Astrocyte (in vitro differentiated cells and primary cell): ENCODE data around the gene ZSWIM9. TPM values are rescaled to one million over a fixed set of nuclear protein-coding genes. Genes with fewer than 3 reads are reported as not detected.

ENCODE experiments used
- DNase-seq: peaks from one replicate; pipeline ENCODE4 v3.0.0-alpha.2; 2010; ENCODE audit warnings: low read depth
- FAIRE-seq: peaks from 2 replicates; lab custom pipeline; 2011; peaks lifted over from hg19 to GRCh38; lab: Jason Lieb, UNC
- H2AFZ ChIP-seq: 2 replicates; pipeline ENCODE4 v1.6.0; 2012; ENCODE audit warnings: low read depth, low read length, inconsistent platforms
- H3K27ac ChIP-seq: 2 replicates; pipeline ENCODE4 v1.5.1; 2011; ENCODE audit warnings: low read depth, low read length, inconsistent platforms
- H3K27me3 ChIP-seq: 2 replicates; pipeline ENCODE4 v1.6.0; 2011; ENCODE audit warnings: low read length, inconsistent platforms; ENCODE audit not compliant: insufficient read depth
- H3K36me3 ChIP-seq: 2 replicates; pipeline ENCODE4 v1.5.1; 2011; ENCODE audit warnings: low read length, inconsistent platforms; ENCODE audit not compliant: insufficient read depth
- H3K4me1 ChIP-seq: 2 replicates; pipeline ENCODE4 v1.5.1; 2011; ENCODE audit warnings: low read length, inconsistent platforms; ENCODE audit not compliant: insufficient read depth
- H3K4me2 ChIP-seq: 2 replicates; pipeline ENCODE4 v1.6.0; 2012; ENCODE audit warnings: low read length, inconsistent platforms
- H3K4me3 ChIP-seq: 2 replicates; pipeline ENCODE4 v1.5.1; 2011; ENCODE audit warnings: low read depth, mild to moderate bottlenecking, low read length, inconsistent platforms; ENCODE audit not compliant: insufficient read depth
- H3K79me2 ChIP-seq: 2 replicates; pipeline ENCODE4 v1.6.0; 2012; ENCODE audit warnings: mild to moderate bottlenecking, low read length, inconsistent platforms; ENCODE audit not compliant: insufficient read depth
- H3K9ac ChIP-seq: 2 replicates; pipeline ENCODE4 v1.6.0; 2012; ENCODE audit warnings: mild to moderate bottlenecking, low read length, inconsistent platforms
- H3K9me3 ChIP-seq: 2 replicates; pipeline ENCODE4 v1.5.1; 2012; ENCODE audit warnings: low read depth, mild to moderate bottlenecking, low read length, inconsistent platforms; ENCODE audit not compliant: insufficient read depth
- H4K20me1 ChIP-seq: 2 replicates; pipeline ENCODE4 v1.6.0; 2012; ENCODE audit warnings: low read length, inconsistent platforms; ENCODE audit not compliant: insufficient read depth
- H3K27ac Mint-ChIP-seq: one replicate; pipeline ENCODE4 v1.8.0; 2021; ENCODE audit warnings: mild to moderate bottlenecking, mixed read lengths; ENCODE audit not compliant: unreplicated experiment
- H3K27me3 Mint-ChIP-seq: one replicate; pipeline ENCODE4 v1.8.0; 2021; ENCODE audit warnings: low read depth, mixed read lengths; ENCODE audit not compliant: unreplicated experiment
- H3K36me3 Mint-ChIP-seq: one replicate; pipeline ENCODE4 v1.8.0; 2021; ENCODE audit warnings: low read depth, mixed read lengths; ENCODE audit not compliant: unreplicated experiment
- H3K4me1 Mint-ChIP-seq: one replicate; pipeline ENCODE4 v1.8.0; 2021; ENCODE audit warnings: low read depth, mixed read lengths; ENCODE audit not compliant: unreplicated experiment
- H3K4me3 Mint-ChIP-seq: one replicate; pipeline ENCODE4 v1.8.0; 2021; ENCODE audit warnings: mild to moderate bottlenecking, moderate library complexity, mixed read lengths; ENCODE audit not compliant: unreplicated experiment
- H3K9me3 Mint-ChIP-seq: one replicate; pipeline ENCODE4 v1.8.0; 2021; ENCODE audit warnings: mild to moderate bottlenecking, mixed read lengths; ENCODE audit not compliant: unreplicated experiment
- EZH2 ChIP-seq: IDR thresholded peaks from 2 replicates; pipeline ENCODE4 v1.6.1; 2012; ENCODE audit warnings: mild to moderate bottlenecking, low read length, inconsistent platforms; ENCODE audit not compliant: insufficient read depth
- total RNA-seq: library from RNA; stranded (reverse); gene quantifications from 2 replicates; pipeline ENCODE4 v1.2.1, GENCODE V29; 2021
- TF ChIP-seq, protein P1 (sequence below): IDR thresholded peaks from 2 replicates; pipeline ENCODE4 v1.5.1; 2011; ENCODE audit warnings: low read depth, mild to moderate bottlenecking, inconsistent platforms, low read length, moderate library complexity; ENCODE audit not compliant: insufficient read depth

The ZSWIM9 gene
- total RNA-seq, 1 donor from 2014 or later, result 4.7 TPM

DNA sequence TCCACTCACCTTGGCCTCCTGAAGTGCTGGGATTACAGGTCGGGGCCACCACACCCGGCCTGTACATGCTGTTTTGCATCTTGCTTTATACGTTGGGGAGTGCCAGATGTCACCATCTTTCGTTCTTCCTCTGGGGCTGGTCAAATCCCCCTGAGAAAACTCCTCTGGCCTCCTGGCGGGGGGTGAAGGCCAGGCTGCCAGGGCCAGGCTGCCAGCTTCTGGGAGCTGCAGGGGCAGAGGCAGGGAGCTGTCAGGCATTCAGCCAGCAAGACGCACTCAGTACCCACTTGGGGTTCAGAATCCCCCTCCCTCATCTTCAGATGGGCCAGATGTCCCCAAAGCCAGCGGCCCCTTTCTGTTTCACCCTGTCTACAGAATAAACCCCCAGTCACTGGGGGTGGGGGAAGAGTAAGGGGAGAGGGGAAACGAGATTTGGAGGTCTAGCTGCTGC, 16.1 kb downstream of the ZSWIM9 start:
- Mint-ChIP-seq H3K27me3 (no peaks in the 10 kb centered on the region), H3K4me1 (peaks cover 2% of the 10 kb centered on the region), H3K4me3 (no peak overlapping the region), H3K9me3 (peaks cover 2% of the 10 kb centered on the region), H3K27ac (no peak overlapping the region), H3K36me3 (peaks cover 23% of the 10 kb centered on the region)
- no peaks in the 10 kb centered on the region for H3K9me3 ChIP-seq
- no peaks in the 10 kb centered on the region for H3K79me2 ChIP-seq
- H4K20me1 ChIP-seq, result no peaks in the 10 kb centered on the region
- H3K4me1 ChIP-seq, result no peaks in the 10 kb centered on the region
- H3K4me3 ChIP-seq, result no peak overlapping the region
- H3K27ac ChIP-seq, result no peak overlapping the region
- H3K36me3 ChIP-seq, result no peaks in the 10 kb centered on the region
- no peak for FAIRE-seq
- no peaks in the 10 kb centered on the region for H3K27me3 ChIP-seq
- H2AFZ ChIP-seq, result no peak overlapping the region
- DNase-seq, result no peak
- TF ChIP-seq EZH2, result no peak
- TF ChIP-seq, protein P1, sequence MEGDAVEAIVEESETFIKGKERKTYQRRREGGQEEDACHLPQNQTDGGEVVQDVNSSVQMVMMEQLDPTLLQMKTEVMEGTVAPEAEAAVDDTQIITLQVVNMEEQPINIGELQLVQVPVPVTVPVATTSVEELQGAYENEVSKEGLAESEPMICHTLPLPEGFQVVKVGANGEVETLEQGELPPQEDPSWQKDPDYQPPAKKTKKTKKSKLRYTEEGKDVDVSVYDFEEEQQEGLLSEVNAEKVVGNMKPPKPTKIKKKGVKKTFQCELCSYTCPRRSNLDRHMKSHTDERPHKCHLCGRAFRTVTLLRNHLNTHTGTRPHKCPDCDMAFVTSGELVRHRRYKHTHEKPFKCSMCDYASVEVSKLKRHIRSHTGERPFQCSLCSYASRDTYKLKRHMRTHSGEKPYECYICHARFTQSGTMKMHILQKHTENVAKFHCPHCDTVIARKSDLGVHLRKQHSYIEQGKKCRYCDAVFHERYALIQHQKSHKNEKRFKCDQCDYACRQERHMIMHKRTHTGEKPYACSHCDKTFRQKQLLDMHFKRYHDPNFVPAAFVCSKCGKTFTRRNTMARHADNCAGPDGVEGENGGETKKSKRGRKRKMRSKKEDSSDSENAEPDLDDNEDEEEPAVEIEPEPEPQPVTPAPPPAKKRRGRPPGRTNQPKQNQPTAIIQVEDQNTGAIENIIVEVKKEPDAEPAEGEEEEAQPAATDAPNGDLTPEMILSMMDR, result no peak
- no peak overlapping the region for H3K9ac ChIP-seq
- H3K4me2 ChIP-seq, result no peak overlapping the region

DNA sequence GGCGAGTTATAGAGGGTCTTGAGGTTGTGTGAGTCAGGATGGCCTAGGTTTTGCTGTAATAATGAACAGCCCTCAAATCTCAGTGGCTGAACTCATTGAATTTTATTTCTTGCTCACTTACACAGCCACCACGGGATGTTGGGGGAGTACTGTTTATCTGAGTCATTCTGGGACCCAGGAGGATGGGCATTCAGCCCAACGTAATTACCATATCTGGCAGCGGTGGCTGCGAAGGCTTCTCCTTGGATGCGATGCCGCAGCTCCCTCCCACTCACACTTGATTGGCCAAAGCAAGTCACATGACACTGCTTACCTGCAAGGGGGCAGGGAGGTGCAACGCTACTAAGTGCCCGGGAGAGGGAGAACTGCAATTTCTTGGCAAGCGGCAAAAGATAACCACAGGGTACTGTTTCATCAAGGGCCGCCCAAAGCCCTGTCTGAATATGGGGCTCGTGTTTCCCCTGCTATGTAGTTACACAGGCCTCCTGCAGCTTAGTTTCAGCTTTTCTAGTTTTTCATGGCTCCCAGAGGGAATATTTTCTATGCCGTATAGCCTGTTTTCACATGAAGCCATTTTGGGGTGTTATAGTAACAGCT, 19.9 kb downstream of the ZSWIM9 start:
- Histone ChIP-seq H3K79me2 (no peaks in the 10 kb centered on the region), H4K20me1 (no peaks in the 10 kb centered on the region), H3K4me2 (peak overlapping the region; percentile 43), H2AFZ (no peak overlapping the region), H3K4me3 (no peak overlapping the region), H3K36me3 (no peaks in the 10 kb centered on the region), H3K4me1 (no peaks in the 10 kb centered on the region), H3K27ac (no peak overlapping the region), H3K9me3 (no peaks in the 10 kb centered on the region), H3K27me3 (no peaks in the 10 kb centered on the region), H3K9ac (no peak overlapping the region)
- no peaks in the 10 kb centered on the region for H3K9me3 Mint-ChIP-seq
- H3K4me3 Mint-ChIP-seq, result no peak overlapping the region
- TF ChIP-seq EZH2, result no peak
- TF ChIP-seq, protein P1, result peak; percentile 20
- H3K27ac Mint-ChIP-seq, result no peak overlapping the region
- peaks cover 21% of the 10 kb centered on the region for H3K36me3 Mint-ChIP-seq
- DNase-seq (peak; percentile 94), FAIRE-seq (no peak)
- H3K27me3 Mint-ChIP-seq, result no peaks in the 10 kb centered on the region
- H3K4me1 Mint-ChIP-seq, result no peaks in the 10 kb centered on the region

DNA sequence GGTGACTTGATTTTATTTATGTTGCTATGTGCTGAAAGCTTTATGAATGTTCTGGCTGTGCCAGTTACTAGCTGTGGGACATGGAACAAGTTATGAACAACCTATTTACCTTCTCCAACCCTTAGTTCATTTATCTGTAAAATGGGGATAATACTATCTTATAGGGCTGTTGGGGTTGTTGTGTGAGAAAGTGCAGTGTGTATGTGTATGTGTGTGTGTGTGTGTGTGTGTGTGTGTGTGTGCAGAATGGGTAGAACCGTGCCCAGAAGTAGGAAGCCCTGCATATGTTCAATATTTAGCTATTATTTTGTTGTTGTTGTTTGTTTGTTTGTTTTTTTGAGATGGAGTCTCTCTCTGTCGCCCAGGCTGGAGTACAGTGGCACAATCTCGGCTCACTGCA, 20.4 kb downstream of the ZSWIM9 start:
- no peak overlapping the region for H3K4me3 ChIP-seq
- H3K4me2 ChIP-seq, result peak overlapping the region; percentile 43
- no peak overlapping the region for H3K27ac Mint-ChIP-seq
- H3K27ac ChIP-seq, result no peak overlapping the region
- H3K9me3 ChIP-seq, result no peaks in the 10 kb centered on the region
- TF ChIP-seq, protein P1, result no peak
- TF ChIP-seq EZH2, result no peak
- H3K4me1 Mint-ChIP-seq, result no peaks in the 10 kb centered on the region
- H3K4me1 ChIP-seq, result no peaks in the 10 kb centered on the region
- no peaks in the 10 kb centered on the region for H3K36me3 ChIP-seq
- no peak overlapping the region for H3K9ac ChIP-seq
- DNase-seq (no peak), FAIRE-seq (no peak)
- H3K27me3 Mint-ChIP-seq, result no peaks in the 10 kb centered on the region
- no peaks in the 10 kb centered on the region for H3K27me3 ChIP-seq
- H4K20me1 ChIP-seq, result no peaks in the 10 kb centered on the region
- H3K9me3 Mint-ChIP-seq, result no peaks in the 10 kb centered on the region
- no peaks in the 10 kb centered on the region for H3K79me2 ChIP-seq
- peaks cover 24% of the 10 kb centered on the region for H3K36me3 Mint-ChIP-seq
- no peak overlapping the region for H3K4me3 Mint-ChIP-seq
- no peak overlapping the region for H2AFZ ChIP-seq
